MCF 10A (cell line): ENCODE measurements around the gene ABHD16B. TPM values are rescaled to one million over a fixed set of nuclear protein-coding genes. Genes with fewer than 3 reads are reported as not detected.

Experiments used
- BruUV-seq: library from RNA; stranded (reverse); fragments of 400-500 nt; replicated peaks from 2 replicates; lab custom pipeline; 2021; lab: Mats Ljungman, UMichigan
- CTCF ChIA-PET: fragments of 300-600 bp; sonication (Branson Sonifier 250); formaldehyde crosslinking; extraction: SDS; loops from one replicate; lab custom pipeline; 2021; ENCODE audit warnings: antibody characterized with exemption, inconsistent platforms; lab: Yijun Ruan, JAX
- POLR2A ChIA-PET: fragments of 300-600, 350-650 bp; sonication (Branson Sonifier 250); formaldehyde crosslinking; extraction: SDS; loops from one replicate; lab custom pipeline; 2020; ENCODE audit warnings: antibody characterized with exemption, inconsistent platforms; lab: Yijun Ruan, JAX
- DNase-seq: peaks from one replicate; pipeline ENCODE4 v3.0.0-alpha.2; 2018; ENCODE audit not compliant: unreplicated experiment
- H3K27ac Mint-ChIP-seq: one replicate; pipeline ENCODE4 v1.8.0; 2022; ENCODE audit warnings: mild to moderate bottlenecking, low read depth, mixed read lengths; ENCODE audit not compliant: unreplicated experiment
- H3K27me3 Mint-ChIP-seq: one replicate; pipeline ENCODE4 v1.8.0; 2022; ENCODE audit warnings: mixed read lengths; ENCODE audit not compliant: insufficient read depth, unreplicated experiment
- H3K36me3 Mint-ChIP-seq: one replicate; pipeline ENCODE4 v1.8.0; 2022; ENCODE audit warnings: mild to moderate bottlenecking, moderate library complexity, mixed read lengths; ENCODE audit not compliant: insufficient read depth, unreplicated experiment
- H3K4me1 Mint-ChIP-seq: one replicate; pipeline ENCODE4 v1.8.0; 2022; ENCODE audit warnings: mixed read lengths; ENCODE audit not compliant: insufficient read depth, unreplicated experiment
- H3K4me3 Mint-ChIP-seq: one replicate; pipeline ENCODE4 v1.8.0; 2022; ENCODE audit warnings: mild to moderate bottlenecking, moderate library complexity, mixed read lengths; ENCODE audit not compliant: unreplicated experiment
- H3K9me3 Mint-ChIP-seq: one replicate; pipeline ENCODE4 v1.8.0; 2022; ENCODE audit warnings: mixed read lengths; ENCODE audit not compliant: unreplicated experiment
- CTCF ChIP-seq: fragments of 200-600 bp; IDR thresholded peaks from one replicate; pipeline ENCODE4 v1.8.0; 2022; ENCODE audit warnings: antibody characterized with exemption, mild to moderate bottlenecking; ENCODE audit not compliant: unreplicated experiment
- intact Hi-C: fragments of 100-400 bp; cut with micrococcal nuclease; formaldehyde crosslinking; loops from 2 replicates; pipeline ENCODE4 v1.14.1; 2022
- total RNA-seq: library from RNA; stranded (reverse); gene quantifications from 2 replicates; pipeline ENCODE4 v1.2.3, GENCODE V29; 2022

Gene ABHD16B
- total RNA-seq, 1 experiment from 2014 or later, result not detected

- POLR2A ChIA-PET, result interaction anchor here (0.6 to 5.0 kb wide), 7 partner anchors 9 to 250 kb away, joined by 3 to 45 read pairs (median 5); partner anchors contain the start of genes PRPF6 and TPD52L2
- Mint-ChIP-seq H3K4me1 (peaks cover 21% of the 10 kb centered on the region), H3K27ac (no peak overlapping the region), H3K4me3 (no peak overlapping the region), H3K9me3 (no peaks in the 10 kb centered on the region), H3K36me3 (peaks cover 56% of the 10 kb centered on the region), H3K27me3 (no peaks in the 10 kb centered on the region)
- DNase-seq, result no peak
- CTCF ChIA-PET, result interaction anchor here (0.7 to 1.1 kb wide), 4 partner anchors 18 to 354 kb away, joined by 3 read pairs; partner anchors contain the start of gene PTK6
- no peak for TF ChIP-seq CTCF
- intact Hi-C loops, result no loop called here
- no TSS peak for BruUV-seq
Observed at GRCh38 chr20:63891061-63892002, 30.0 kb downstream of the ABHD16B start.

GRCh38 chr20:63892402-63892801, 31.1 kb downstream of the ABHD16B start:
- CTCF ChIA-PET, result interaction anchor here (0.6 to 1.1 kb wide), 3 partner anchors 27 to 357 kb away, joined by 3 read pairs; partner anchors contain the start of gene PTK6
- no TSS peak for BruUV-seq
- TF ChIP-seq CTCF, result no peak
- no peak overlapping the region for H3K27ac Mint-ChIP-seq
- no peaks in the 10 kb centered on the region for H3K9me3 Mint-ChIP-seq
- H3K36me3 Mint-ChIP-seq, result peaks cover 51% of the 10 kb centered on the region
- no peak for DNase-seq
- intact Hi-C loops, result no loop called here
- POLR2A ChIA-PET, result interaction anchor here (1.3 to 5.0 kb wide), 2 partner anchors 11 to 18 kb away, joined by 6 to 45 read pairs; no protein-coding TSS in a partner anchor
- no peak overlapping the region for H3K4me3 Mint-ChIP-seq
- no peaks in the 10 kb centered on the region for H3K27me3 Mint-ChIP-seq
- peaks cover 28% of the 10 kb centered on the region for H3K4me1 Mint-ChIP-seq

- Mint-ChIP-seq H3K4me3 (peak overlapping the region; percentile 66), H3K27ac (no peak overlapping the region), H3K27me3 (no peaks in the 10 kb centered on the region), H3K9me3 (no peaks in the 10 kb centered on the region), H3K4me1 (peaks cover 35% of the 10 kb centered on the region), H3K36me3 (peaks cover 47% of the 10 kb centered on the region)
- TF ChIP-seq CTCF, result no peak
- no TSS peak for BruUV-seq
- ChIA-PET CTCF (interaction anchor here (0.6 to 1.2 kb wide), 3 partner anchors 16 to 108 kb away, joined by 3 to 5 read pairs (median 3); no protein-coding TSS in a partner anchor), POLR2A (interaction anchor here (0.6 to 6.8 kb wide), 19 partner anchors 9 to 655 kb away, joined by 3 to 142 read pairs (median 3); partner anchors contain the start of genes TPD52L2 and UCKL1)
- intact Hi-C loops, result loop anchor here (2.0 kb wide), 1 partner anchor 21 kb away; no protein-coding TSS in a partner anchor
- DNase-seq, result no peak
Observed at GRCh38 chr20:63893999-63894357, 32.7 kb downstream of the ABHD16B start.
